ENCODE results near the gene SEC16A.

DNA sequence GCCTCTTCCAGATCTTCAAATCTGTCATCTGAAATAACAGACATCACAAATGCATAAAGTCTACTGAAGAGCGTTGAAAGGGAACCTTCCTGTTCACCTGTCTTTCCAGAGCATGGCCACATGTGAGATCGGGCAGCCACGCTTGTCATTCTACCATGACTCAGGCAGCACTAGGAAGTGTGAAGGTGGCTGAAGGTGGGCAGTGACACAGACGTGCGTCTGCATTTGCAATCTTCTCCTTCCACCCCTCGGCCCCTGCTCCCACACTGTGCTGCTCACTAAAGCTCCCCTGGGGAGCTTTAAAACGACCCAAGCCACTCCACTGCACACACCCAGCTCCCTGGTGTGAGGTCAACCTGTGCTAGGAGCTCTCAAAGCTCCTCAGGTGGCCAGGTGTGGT lies 74.9 kb downstream of the SEC16A start:
- TF ChIP-seq, protein P1, sequence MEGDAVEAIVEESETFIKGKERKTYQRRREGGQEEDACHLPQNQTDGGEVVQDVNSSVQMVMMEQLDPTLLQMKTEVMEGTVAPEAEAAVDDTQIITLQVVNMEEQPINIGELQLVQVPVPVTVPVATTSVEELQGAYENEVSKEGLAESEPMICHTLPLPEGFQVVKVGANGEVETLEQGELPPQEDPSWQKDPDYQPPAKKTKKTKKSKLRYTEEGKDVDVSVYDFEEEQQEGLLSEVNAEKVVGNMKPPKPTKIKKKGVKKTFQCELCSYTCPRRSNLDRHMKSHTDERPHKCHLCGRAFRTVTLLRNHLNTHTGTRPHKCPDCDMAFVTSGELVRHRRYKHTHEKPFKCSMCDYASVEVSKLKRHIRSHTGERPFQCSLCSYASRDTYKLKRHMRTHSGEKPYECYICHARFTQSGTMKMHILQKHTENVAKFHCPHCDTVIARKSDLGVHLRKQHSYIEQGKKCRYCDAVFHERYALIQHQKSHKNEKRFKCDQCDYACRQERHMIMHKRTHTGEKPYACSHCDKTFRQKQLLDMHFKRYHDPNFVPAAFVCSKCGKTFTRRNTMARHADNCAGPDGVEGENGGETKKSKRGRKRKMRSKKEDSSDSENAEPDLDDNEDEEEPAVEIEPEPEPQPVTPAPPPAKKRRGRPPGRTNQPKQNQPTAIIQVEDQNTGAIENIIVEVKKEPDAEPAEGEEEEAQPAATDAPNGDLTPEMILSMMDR (IDR thresholded peaks at IDR 0.05) = no peak
- TF ChIP-seq POLR2AphosphoS5 (IDR thresholded peaks at IDR 0.05) = no peak
- TF ChIP-seq POLR2A (IDR thresholded peaks at IDR 0.05) = no peak
